Upper lobe of left lung (tissue), 6 donors: ENCODE data around the gene TKFC. TPM values are rescaled to one million over a fixed set of nuclear protein-coding genes. Genes with fewer than 3 reads are reported as not detected.

Source experiments
- ATAC-seq, 2 donors: fragments of 200-7000 bp; cut with Tn5 transposase; one replicate each; pipeline ENCODE4 v1.9.1; 2022; ENCODE audit warnings: mild to moderate bottlenecking in 2 of 2, moderate library complexity in 2 of 2; ENCODE audit not compliant: low FRiP score in 2 of 2
- DNase-seq, 2 donors: peaks; one replicate each; pipeline ENCODE4 v3.0.0-alpha.2; 2019 to 2020
- H3K27ac ChIP-seq, 4 donors: fragments of 200-600 bp; sonication (generic); one replicate each; pipeline ENCODE4 v1.5.1; 2016 to 2019
- H3K27me3 ChIP-seq, 4 donors: fragments of 200-600 bp; sonication (generic); one replicate each; pipeline ENCODE4 v1.5.1; 2017 to 2019
- H3K36me3 ChIP-seq, 4 donors: fragments of 200-600 bp; sonication (generic); one replicate each; pipeline ENCODE4 v1.5.1; 2016 to 2019
- H3K4me1 ChIP-seq, 4 donors: fragments of 200-600 bp; sonication (generic); one replicate each; pipeline ENCODE4 v1.5.1; 2018 to 2019
- H3K4me3 ChIP-seq, 4 donors: fragments of 200-600 bp; sonication (generic); one replicate each; pipeline ENCODE4 v1.5.1; 2017 to 2019; ENCODE audit warnings: mild to moderate bottlenecking in 2 of 4, moderate library complexity in 1 of 4
- H3K9me3 ChIP-seq, 4 donors: fragments of 200-600 bp; sonication (generic); one replicate each; pipeline ENCODE4 v1.5.1; 2018 to 2019
- CTCF ChIP-seq, 6 experiments: fragments of 450-650 bp in 4 of 6; fragments of 200-600 bp in 2 of 6; sonication (generic) in 2 of 6; IDR thresholded peaks; one replicate each; pipeline ENCODE4 v1.5.1; 2016 to 2019; ENCODE audit warnings: antibody characterized with exemption in 6 of 6
- EP300 ChIP-seq, 4 donors: sonication (generic); formaldehyde crosslinking; IDR thresholded peaks; one replicate each; pipeline ENCODE4 v1.5.1; 2017; ENCODE audit warnings: antibody characterized with exemption in 4 of 4, control low read depth in 2 of 4
- POLR2A ChIP-seq, 4 donors: fragments of 450-650 bp; IDR thresholded peaks; one replicate each; pipeline ENCODE4 v1.5.1; 2016 to 2017; ENCODE audit warnings: antibody characterized with exemption in 4 of 4, mild to moderate bottlenecking in 2 of 4
- POLR2AphosphoS5 ChIP-seq, 2 donors: sonication (generic); formaldehyde crosslinking; IDR thresholded peaks; one replicate each; pipeline ENCODE4 v1.5.1; 2017; ENCODE audit warnings: antibody characterized with exemption in 2 of 2
- WGBS, 2 donors: methylation state at CpG; one replicate each; pipeline ENCODE4 v1.1.5; 2017 to 2018; 5-methylcytosine and 5-hydroxymethylcytosine counted together
- total RNA-seq, 6 donors: library from RNA; depleted of rRNA in 4 of 6; stranded (reverse); fragments of >200 nt in 4 of 6; gene quantifications; one replicate each; pipeline versions ENCODE4 v1.1.0 to v1.2.1, GENCODE V29; 2016 to 2021
- donor health status: DM: no; HTN: no; CAD: no; lungs with moderate emphysema.
- donor health status: DM: no; HTN: yes; CAD: no; lungs with severe emphysema.

TKFC gene
- total RNA-seq, 6 donors from 2014 or later, result 26.4 to 75.4 (median 36.1) TPM

GRCh38 chr11:61367406-61367805, 34.4 kb downstream of the TKFC start:
- WGBS, 2 donors, result 90 to 92% methylated on average over 6 of the region's 6 CpGs
- H3K4me3 ChIP-seq, result no peak overlapping the region
- no peak overlapping the region for H3K27ac ChIP-seq
- H3K9me3 ChIP-seq, result no peaks in the 10 kb centered on the region
- ATAC-seq (no peak), DNase-seq (no peak)
- peaks cover 10 to 14% (median 12%) of the 10 kb centered on the region in 4 donors for H3K4me1 ChIP-seq
- H3K27me3 ChIP-seq, result no peaks in the 10 kb centered on the region
- TF ChIP-seq POLR2AphosphoS5 (IDR thresholded peaks at IDR 0.05) (no peak), CTCF (IDR thresholded peaks at IDR 0.05) (no peak), EP300 (IDR thresholded peaks at IDR 0.05) (no peak), POLR2A (IDR thresholded peaks at IDR 0.05) (no peak)
- peaks cover 29 to 68% (median 55%) of the 10 kb centered on the region in 4 donors for H3K36me3 ChIP-seq

DNA sequence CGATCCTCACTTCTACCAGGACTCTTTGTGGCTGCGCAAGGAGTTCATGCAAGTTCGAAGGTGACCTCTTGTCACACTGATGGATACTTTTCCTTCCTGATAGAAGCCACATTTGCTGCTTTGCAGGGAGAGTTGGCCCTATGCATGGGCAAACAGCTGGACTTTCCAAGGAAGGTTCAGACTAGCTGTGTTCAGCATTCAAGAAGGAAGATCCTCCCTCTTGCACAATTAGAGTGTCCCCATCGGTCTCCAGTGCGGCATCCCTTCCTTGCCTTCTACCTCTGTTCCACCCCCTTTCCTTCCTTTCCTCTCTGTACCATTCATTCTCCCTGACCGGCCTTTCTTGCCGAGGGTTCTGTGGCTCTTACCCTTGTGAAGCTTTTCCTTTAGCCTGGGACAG, 35.6 kb downstream of the TKFC start:
- 80 to 93% methylated on average over 6 to 7 of the region's 7 CpGs for WGBS, 2 donors
- no peaks in the 10 kb centered on the region for H3K9me3 ChIP-seq
- H3K27ac ChIP-seq, result peak overlapping the region in 1 of 4 donors; percentile 17
- peaks cover under 1 to 4% (median 2%) of the 10 kb centered on the region in 4 donors for H3K4me1 ChIP-seq
- no peak for TF ChIP-seq EP300 (IDR thresholded peaks at IDR 0.05)
- TF ChIP-seq POLR2AphosphoS5 (IDR thresholded peaks at IDR 0.05), result no peak
- no peak for TF ChIP-seq CTCF (IDR thresholded peaks at IDR 0.05)
- TF ChIP-seq POLR2A (IDR thresholded peaks at IDR 0.05), result no peak
- no peak overlapping the region for H3K4me3 ChIP-seq
- DNase-seq (no peak), ATAC-seq (no peak)
- peaks cover 29 to 68% (median 55%) of the 10 kb centered on the region in 4 donors for H3K36me3 ChIP-seq
- H3K27me3 ChIP-seq, result no peaks in the 10 kb centered on the region

GRCh38 chr11:61369372-61370348, 36.6 kb downstream of the TKFC start:
- H3K27ac ChIP-seq, result peak overlapping the region in 3 of 4 donors; percentile 26 to 45 (median 43)

GRCh38 chr11:61370349-61371005, 37.4 kb downstream of the TKFC start:
- Histone ChIP-seq H3K27ac (peak overlapping the region in 2 of 4 donors; percentile 26 to 45), H3K4me1 (no peaks in the 10 kb centered on the region), H3K4me3 (no peak overlapping the region), H3K27me3 (no peaks in the 10 kb centered on the region), H3K9me3 (no peaks in the 10 kb centered on the region), H3K36me3 (peaks cover 21 to 53% (median 41%) of the 10 kb centered on the region in 4 donors)
- DNase-seq (no peak), ATAC-seq (no peak)
- 76 to 92% methylated on average over 8 of the region's 8 CpGs for WGBS, 2 donors
- TF ChIP-seq POLR2AphosphoS5 (IDR thresholded peaks at IDR 0.05) (no peak), EP300 (IDR thresholded peaks at IDR 0.05) (no peak), POLR2A (IDR thresholded peaks at IDR 0.05) (no peak), CTCF (IDR thresholded peaks at IDR 0.05) (no peak)

More at GRCh38 chr11:61369372-61370348, 36.6 kb downstream of the TKFC start:
- H3K36me3 ChIP-seq, result peaks cover 25 to 59% (median 48%) of the 10 kb centered on the region in 4 donors
- no peaks in the 10 kb centered on the region for H3K4me1 ChIP-seq
- peak in 1 of 4 donors; percentile 12 for TF ChIP-seq POLR2A (IDR thresholded peaks at IDR 0.05)
- peak; percentile 67 to 74 for TF ChIP-seq POLR2AphosphoS5 (IDR thresholded peaks at IDR 0.05)
- peak in 1 of 4 donors; percentile 1 for TF ChIP-seq EP300 (IDR thresholded peaks at IDR 0.05)
- no peak for TF ChIP-seq CTCF (IDR thresholded peaks at IDR 0.05)
- H3K9me3 ChIP-seq, result no peaks in the 10 kb centered on the region
- no peak overlapping the region for H3K4me3 ChIP-seq
- 79% methylated on average over 9 of the region's 9 CpGs for WGBS, 2 donors
- H3K27me3 ChIP-seq, result no peaks in the 10 kb centered on the region
- peak; percentile 80 to 89 for ATAC-seq
- DNase-seq, result peak in 1 of 2 donors; percentile 37
